ENCODE measurements around the gene ARSB.

Gene ARSB

GRCh38 chr5:78803941-78804340, 181.2 kb downstream of the ARSB start:
- no peak for DNase-seq (ENCODE audit: low spot score)

- DNase-seq (ENCODE audit: low spot score) = peak; percentile 29
Observed at GRCh38 chr5:78803353-78803752, 181.8 kb downstream of the ARSB start.

- no peak for DNase-seq (ENCODE audit: low spot score)
Observed at GRCh38 chr5:78801413-78801812, 183.7 kb downstream of the ARSB start.

- DNase-seq (ENCODE audit: low spot score) = no peak
Observed at GRCh38 chr5:78799266-78800017, 185.7 kb downstream of the ARSB start.

- DNase-seq (ENCODE audit: low spot score) = no peak
Observed at GRCh38 chr5:78798673-78799029, 186.5 kb downstream of the ARSB start.

GRCh38 chr5:78797936-78798672, 187.0 kb downstream of the ARSB start:
- no peak for DNase-seq (ENCODE audit: low spot score)

- DNase-seq (ENCODE audit: low spot score) = no peak
Observed at GRCh38 chr5:78795757-78796156, 189.4 kb downstream of the ARSB start.

GRCh38 chr5:78794693-78795215, 190.4 kb downstream of the ARSB start:
- DNase-seq (ENCODE audit: low spot score) = no peak

- DNase-seq (ENCODE audit: low spot score) = no peak
Observed at GRCh38 chr5:78793907-78794662, 191.0 kb downstream of the ARSB start.

- DNase-seq (ENCODE audit: low spot score) = no peak
Observed at GRCh38 chr5:78792345-78793055, 192.6 kb downstream of the ARSB start.

GRCh38 chr5:78791501-78792100, 193.5 kb downstream of the ARSB start:
- DNase-seq (ENCODE audit: low spot score) = no peak

GRCh38 chr5:78787783-78788182, 197.3 kb downstream of the ARSB start:
- peak; percentile 7 for DNase-seq (ENCODE audit: low spot score)

GRCh38 chr5:78785454-78785853, 199.7 kb downstream of the ARSB start:
- no peak for DNase-seq (ENCODE audit: low spot score)

- DNase-seq (ENCODE audit: low spot score) = no peak
Observed at GRCh38 chr5:78783434-78784130, 201.5 kb downstream of the ARSB start.

GRCh38 chr5:78782728-78783127, 202.4 kb downstream of the ARSB start:
- DNase-seq (ENCODE audit: low spot score) = no peak

- no peak for DNase-seq (ENCODE audit: low spot score)
Observed at GRCh38 chr5:78781611-78782286, 203.4 kb downstream of the ARSB start.

- no peak for DNase-seq (ENCODE audit: low spot score)
Observed at GRCh38 chr5:78779771-78780616, 205.1 kb downstream of the ARSB start.

- DNase-seq (ENCODE audit: low spot score) = no peak
Observed at GRCh38 chr5:78779262-78779661, 205.8 kb downstream of the ARSB start.

- no peak for DNase-seq (ENCODE audit: low spot score)
Observed at GRCh38 chr5:78778538-78778937, 206.6 kb downstream of the ARSB start.
